Left cardiac atrium (tissue), 4 donors: ENCODE measurements around the gene NPB. TPM values are rescaled to one million over a fixed set of nuclear protein-coding genes. Genes with fewer than 3 reads are reported as not detected.

Experiments used
- ATAC-seq, 2 donors: fragments of 200-7000 bp; cut with Tn5 transposase; one replicate each; pipeline ENCODE4 v1.9.1; 2020; ENCODE audit warnings: mild to moderate bottlenecking in 2 of 2, moderate library complexity in 2 of 2
- DNase-seq: peaks from one replicate; pipeline ENCODE4 v3.0.0-alpha.2; 2020
- intact Hi-C, 2 donors: fragments of 100-400 bp; cut with DNase I; formaldehyde crosslinking; loops; one replicate each; pipeline versions ENCODE4 v1.14.1 to v1.15.1; 2022 to 2023
- total RNA-seq, 2 donors: library from RNA; stranded (reverse); fragmentation: NEBNext Ultra II Directional; extraction: Animal tissue kit (Norgen Biotek cat#: 25700); gene quantifications; one replicate each; pipeline ENCODE4 v1.2.1, GENCODE V29; 2021
- donor health status: DM: no; HTN: yes; CAD: no.
- donor health status: DM: no; HTN: yes; CAD: no; lungs with severe emphysema.
- donor health status: DM: yes; HTN: yes; CAD: no.
- donor health status: Dilated cardiomyopathy.

NPB gene
- total RNA-seq, 2 donors from 2014 or later = 0.21 to 0.24 TPM

DNA sequence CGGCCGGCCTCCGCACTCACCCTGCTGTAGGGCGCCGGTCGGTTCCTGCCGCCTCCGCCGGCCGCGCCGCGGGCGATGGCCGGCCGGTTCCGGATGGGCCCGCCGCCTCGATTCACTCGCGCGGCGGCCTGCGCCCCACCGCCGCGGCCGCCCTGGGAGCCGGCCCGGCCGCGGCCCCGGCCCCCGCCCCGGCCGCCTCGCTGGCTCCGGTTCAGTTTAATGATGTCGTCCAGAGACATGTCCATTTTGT lies 10.8 kb upstream of the NPB start:
- intact Hi-C loops = no loop called here
- DNase-seq (no peak), ATAC-seq (no peak)

GRCh38 chr17:81895400-81895799 lies 6.6 kb upstream of the NPB start:
- ATAC-seq = no peak
- DNase-seq = no peak
- intact Hi-C loops = no loop called here

- intact Hi-C loops = no loop called here
- no peak for DNase-seq
- no peak for ATAC-seq
These were observed 3.8 kb upstream of the NPB start for GRCh38 chr17:81898029-81898866.

DNA sequence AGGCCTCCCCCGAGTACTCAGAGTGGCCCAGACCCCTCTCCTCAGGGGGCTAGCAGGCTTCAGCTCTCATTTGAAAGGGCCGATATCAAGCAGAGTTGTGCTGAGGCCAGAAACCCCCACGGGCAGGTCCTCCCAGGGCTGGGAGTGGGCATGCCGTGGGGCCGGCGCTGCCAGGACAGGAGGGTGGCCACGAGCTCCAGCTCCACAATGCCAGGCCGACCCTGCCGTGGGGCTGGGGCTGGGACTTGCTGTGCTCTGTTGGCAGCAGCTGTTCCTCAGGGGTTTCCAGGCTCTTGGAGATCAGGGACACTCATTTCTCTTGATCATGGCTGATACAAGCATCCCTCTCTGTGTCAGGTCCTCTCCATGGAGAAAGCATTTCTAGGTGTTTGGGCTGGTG lies 3.2 kb upstream of the NPB start:
- DNase-seq (no peak), ATAC-seq (no peak)
- intact Hi-C loops = no loop called here

DNA sequence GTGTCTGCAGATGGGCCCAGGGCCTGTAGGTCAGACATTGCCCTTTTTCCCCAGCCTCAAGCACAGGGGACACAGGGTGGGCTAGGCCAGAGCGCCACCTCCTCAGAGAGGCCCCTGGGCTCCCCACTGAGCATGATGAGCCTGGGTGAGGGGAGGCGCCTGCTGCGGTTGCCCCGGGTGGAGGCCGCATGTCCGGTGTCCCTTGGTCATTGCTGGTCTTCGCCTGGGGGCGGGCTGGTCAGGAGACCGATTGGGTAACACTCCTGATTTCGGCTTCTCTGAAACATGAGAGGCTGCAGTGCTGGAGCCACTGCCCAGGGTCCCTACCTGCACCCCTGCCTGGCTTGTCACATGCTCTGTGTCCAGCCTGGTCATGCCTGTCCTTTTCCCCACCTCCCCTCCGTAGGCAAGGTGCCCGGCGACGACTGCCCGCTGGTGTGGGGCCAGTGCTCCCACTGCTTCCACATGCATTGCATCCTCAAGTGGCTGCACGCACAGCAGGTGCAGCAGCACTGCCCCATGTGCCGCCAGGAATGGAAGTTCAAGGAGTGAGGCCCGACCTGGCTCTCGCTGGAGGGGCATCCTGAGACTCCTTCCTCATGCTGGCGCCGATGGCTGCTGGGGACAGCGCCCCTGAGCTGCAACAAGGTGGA lies 2.4 kb upstream of the NPB start:
- DNase-seq = no peak
- intact Hi-C loops = no loop called here

GRCh38 chr17:81900181-81900820 lies 1.7 kb upstream of the NPB start:
- DNase-seq = no peak
- intact Hi-C loops = no loop called here
- no peak for ATAC-seq

More for the DNA sequence above, 2.4 kb upstream of the NPB start:
- no peak for ATAC-seq

GRCh38 chr17:81901167-81902022 lies 643 bp upstream of the NPB start:
- DNase-seq (no peak), ATAC-seq (peak in 1 of 2 donors; percentile 14)
- intact Hi-C loops = no loop called here

- intact Hi-C loops = no loop called here
- DNase-seq = no peak
- ATAC-seq = peak; percentile 3 to 13
These were observed 796 bp downstream of the NPB start for GRCh38 chr17:81902653-81903414.

DNA sequence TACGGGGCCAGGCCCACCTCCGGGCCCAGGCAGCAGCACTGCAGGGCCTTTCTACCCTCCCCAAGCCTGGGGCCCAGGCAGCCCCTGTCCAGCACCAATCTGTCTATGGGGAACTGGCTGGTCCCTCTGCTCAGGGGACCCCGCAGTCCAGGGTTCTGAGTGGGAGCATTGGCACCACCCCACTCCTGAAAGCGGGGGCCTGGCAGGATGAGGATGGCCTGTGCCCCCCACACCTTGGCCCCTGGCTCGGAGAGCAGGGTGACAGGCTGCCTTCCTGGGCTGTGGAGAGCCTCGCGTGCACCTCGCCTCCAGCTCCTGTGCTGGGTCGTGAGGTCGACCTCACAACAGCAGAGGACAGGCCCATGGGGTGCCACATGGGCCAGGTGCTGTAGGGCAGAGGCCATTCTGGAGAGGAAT lies 1.4 kb downstream of the NPB start:
- no peak for DNase-seq
- intact Hi-C loops = no loop called here
- ATAC-seq = no peak

DNA sequence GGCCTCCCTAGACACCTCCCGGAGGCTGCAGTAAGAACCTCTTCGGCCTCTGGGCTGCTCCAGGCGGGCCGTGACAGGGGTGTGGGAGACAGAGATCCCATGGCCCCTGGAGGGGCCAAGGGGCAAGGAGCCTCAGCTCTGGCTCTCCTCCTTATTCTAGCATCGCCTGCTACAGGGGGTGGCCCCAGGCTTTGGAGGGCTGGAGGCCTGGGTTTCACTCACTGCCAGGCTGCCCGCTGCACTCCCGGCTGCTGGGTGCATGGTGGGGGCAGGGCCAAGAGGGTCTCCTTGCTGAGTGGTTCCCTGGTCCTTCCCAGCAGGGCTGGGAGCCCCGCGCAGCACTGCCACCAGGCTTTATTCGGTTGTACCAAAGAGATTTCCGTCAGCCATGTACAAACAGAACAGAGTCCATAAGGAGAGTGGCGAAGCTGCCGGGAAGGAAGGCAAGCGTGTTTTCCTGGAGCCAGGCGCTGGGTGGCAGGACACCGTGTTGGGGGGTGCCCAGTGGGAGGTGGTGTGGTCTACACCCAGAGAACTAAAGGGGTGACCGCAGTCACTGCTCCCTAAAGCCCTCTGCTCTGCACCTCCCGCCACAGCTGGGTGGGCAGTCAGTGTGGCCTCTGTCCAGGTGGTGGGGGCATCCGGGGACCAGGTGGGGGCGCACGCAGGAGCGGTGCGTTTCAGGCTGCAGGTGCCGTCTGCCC lies 2.0 kb downstream of the NPB start:
- intact Hi-C loops = no loop called here
- no peak for DNase-seq
- ATAC-seq = no peak

DNA sequence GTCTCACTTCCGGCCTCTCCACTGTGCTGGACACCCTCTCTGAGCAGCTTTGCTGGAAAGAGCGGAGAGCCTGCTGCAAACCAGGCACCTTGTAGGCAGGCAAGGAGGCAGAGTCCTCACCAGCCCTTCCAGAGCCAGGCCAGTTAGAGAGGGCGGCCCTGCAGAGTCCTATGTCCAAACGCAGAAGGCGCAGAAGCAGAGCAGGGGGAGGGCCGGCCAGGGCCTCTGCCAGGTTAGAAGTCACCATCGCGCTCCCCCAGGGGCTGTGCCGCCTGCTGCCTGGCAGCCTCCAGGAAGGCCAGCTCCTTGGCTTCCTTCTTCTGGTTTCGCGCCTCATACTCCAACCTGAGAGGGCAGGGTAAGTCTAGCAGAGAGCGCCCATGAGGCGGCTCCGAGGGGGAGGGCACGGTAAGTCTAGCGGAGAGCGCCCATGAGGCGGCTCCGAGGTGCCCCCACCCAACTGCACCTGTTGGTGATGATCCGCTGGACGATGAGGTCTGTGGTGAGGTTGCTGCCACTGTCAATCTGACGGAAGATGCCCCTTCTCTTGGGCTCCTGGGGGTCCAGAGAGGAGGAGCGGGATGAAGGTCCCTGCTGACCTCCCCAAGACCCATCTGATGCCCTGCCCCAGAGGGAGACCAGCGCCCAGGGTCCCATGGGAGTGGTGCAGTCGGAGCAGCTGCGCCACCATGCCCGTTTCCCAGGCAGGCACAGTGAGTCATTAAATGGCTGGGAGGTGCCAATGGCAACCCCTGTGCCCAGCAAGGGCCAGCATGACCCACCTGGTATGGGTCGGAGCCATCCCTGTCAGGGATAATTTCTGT lies 2.8 kb downstream of the NPB start:
- intact Hi-C loops = no loop called here
- DNase-seq (no peak), ATAC-seq (no peak)

DNA sequence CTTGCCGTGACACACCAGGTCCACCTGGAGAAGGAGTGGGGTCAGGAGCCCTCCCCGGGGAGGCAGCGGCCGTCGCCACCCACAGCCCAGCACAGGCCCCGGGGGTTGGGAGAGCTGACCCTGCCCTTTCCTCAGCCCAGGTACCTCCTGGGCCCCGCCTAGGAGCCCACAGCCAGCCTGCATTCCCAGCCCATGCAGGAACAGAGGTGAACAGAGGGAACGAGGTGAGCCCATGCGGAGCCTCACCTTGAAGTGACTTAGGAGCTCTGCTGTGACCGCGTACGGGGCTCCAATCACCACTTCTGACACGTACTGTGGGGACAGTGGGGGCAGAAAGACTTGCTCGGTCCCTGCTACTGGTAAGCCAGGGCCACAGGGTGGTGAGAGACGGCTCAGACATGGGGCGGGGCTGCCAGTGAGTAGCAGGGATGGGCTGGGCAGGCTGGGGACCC lies 3.4 kb downstream of the NPB start:
- ATAC-seq = no peak
- no peak for DNase-seq
- intact Hi-C loops = no loop called here

GRCh38 chr17:81905993-81906392 lies 4.0 kb downstream of the NPB start:
- intact Hi-C loops = no loop called here
- ATAC-seq = no peak
- no peak for DNase-seq

DNA sequence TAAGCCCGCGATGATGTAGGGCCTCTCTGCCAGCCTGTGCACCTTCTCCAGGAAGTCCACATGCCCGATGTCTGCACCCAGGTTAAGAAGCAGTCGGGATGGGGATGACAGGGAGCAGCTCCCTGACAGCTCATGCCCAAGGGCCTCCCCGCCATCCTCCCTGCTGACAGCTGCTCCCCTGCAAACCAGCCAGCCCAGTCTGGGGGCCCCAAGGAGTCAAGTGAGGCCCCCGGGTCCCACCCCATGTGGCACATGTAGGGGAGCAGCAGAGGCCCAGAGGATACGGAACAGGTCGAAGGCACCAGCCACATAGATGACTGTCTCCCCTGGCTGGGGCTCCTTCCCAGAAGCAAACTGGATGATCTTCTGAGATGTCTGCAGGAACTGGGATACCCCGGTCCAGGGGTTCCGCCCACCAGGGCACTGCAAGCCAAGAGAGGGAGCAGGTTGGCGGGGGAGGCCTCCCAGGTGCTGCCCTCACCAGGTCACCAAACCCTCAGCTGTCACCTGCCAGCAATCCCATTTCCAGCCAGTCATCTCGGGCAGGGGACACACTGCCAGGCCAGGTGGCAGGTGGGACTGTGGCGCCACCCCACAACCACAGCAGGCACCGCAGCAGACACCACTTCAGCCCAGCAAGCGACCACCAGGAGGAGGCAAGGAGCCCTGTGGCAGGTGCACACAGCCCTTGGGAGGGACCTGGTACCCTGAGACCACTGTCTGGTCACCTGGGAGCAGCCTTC lies 4.6 kb downstream of the NPB start:
- no peak for ATAC-seq
- intact Hi-C loops = no loop called here
- DNase-seq = no peak

GRCh38 chr17:81907219-81908145 lies 5.4 kb downstream of the NPB start:
- DNase-seq = no peak
- intact Hi-C loops = no loop called here
- no peak for ATAC-seq

GRCh38 chr17:81908793-81909192 lies 6.8 kb downstream of the NPB start:
- DNase-seq (no peak), ATAC-seq (no peak)
- intact Hi-C loops = no loop called here
